Measurements from ENCODE around the gene AP1M2.
"Not testable (repeated sequence)": the region's sequence is repeated elsewhere in the genome, so short reads cannot be mapped to it uniquely, and the experiment has no call there.

Gene AP1M2

DNA sequence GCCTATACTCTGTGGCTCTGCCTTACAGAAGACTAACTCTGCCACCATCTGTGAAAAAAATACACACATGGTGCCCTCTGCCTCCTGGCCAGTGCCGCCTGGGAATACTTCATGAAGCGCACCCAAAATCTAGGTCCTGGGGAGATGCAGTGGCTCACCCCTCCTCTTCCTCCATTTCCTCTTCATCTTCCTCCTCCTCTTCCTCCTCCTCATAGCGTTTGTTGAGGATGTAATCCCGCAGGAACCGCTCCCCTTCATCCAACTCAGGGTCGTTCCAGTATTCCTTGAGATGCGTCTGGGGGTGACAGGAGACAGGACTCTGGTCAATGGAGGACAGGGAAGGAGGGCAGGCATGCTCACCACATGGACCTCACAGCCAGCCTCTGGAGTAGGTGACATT, 27.0 kb downstream of the AP1M2 start:
- DNase-seq = no peak

DNA sequence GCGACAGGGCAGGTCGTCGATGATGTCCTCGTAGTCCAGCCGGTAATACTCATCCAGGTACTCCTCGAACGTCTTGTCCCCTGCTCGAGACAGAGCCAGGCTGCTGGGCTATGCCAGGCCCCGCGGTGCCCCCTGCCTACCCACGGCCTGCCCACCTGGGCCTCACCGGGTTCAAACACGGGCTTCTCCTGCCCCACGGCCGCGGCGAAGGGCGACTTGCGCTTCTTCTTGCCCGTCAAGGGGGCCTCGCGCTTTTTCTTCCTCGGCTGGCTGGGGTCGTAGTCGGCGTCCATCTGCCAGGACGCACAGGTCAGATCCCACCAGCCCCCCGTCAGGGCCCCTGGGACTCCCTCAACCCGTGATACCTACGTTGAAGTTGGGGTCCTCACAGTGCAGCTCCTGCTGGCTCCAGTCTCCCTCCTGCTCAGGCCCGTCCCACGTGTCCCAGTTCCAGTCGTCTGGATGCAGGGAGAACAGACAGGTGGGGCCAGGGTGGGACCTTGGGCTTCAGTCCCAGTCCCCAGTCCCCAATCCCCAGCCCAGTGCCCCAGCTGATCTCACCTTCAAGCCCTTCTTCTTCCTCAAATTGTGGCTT, 29.4 kb downstream of the AP1M2 start:
- no peak for DNase-seq

DNA sequence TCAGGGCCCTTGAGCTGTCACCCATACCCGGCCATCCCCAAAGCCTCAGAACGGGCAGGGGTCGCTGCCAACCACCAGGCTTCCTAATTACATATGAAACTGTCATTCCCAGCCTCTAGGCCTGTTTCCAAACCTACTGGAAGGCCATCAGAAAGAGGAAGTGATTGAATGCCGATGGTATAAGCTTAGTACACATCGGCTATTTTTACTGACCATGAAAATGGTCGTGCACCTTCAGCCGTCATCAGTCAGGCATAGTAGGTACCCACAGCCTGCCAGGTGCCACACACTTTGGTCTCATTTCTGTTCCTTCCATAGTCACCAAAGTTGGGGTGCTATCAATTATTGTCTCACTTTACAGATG, 31.5 kb downstream of the AP1M2 start:
- no peak for DNase-seq

DNA sequence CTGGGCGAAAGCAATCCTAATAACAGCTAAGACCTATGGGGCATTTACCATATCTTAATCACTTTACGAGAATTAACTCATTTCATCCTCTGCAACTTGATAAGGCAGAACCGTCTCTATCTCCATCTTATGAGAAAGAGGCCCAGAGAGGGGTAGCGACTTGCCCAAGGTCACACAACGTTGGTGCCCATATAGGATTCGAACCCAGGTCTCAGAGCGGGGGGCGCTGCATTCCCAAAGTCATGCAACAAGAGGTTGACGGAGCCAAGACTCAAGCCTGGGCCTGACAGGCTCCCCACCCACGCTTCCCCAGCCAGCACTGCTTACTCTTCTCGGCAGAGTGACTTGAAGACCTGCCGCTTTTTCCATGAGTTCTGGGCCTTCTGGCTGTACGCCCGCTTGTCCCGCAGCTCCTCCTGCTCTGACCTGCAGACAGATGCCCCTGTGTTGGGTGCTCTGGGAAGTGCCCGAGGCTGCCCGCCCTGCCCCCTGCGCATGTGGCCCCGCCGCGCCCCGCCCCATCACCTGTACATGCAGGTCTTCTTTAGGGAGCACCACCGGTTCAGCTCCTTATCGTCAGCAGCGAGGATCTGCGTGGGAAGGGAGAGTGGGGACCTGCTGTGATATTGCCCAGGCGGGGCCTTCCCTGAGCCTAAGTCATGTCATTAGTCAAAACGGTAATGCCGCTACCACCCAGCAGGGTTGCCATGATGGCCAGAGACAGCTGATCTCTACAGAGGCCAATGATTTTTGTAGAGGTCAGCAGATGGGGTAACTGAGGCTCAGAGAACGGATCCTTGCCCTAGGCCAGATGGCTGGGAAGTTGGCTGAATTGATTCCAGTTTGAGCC, 32.1 kb downstream of the AP1M2 start:
- no peak for DNase-seq

DNA sequence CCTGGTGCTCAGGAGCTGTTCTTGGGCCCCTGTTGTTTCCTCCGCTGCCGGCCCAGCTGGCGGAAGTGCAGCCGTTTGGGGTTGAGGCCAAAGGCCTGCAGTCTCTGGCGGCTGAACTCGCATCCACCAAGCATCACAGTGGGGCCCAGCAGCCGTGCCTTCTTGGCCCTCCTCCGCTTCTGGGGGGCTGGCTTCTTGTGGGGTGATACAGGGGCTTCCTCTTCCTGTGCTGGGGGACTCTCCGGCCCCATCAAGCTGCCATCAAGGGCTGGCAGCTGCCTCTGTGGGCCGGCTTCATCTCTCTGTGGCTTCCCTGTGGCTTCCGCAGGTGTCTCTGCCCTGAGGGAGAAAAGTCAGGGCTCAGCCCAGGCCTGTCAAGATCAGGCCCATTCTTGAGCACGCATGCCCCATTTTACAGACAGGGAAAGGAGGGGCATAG, 33.1 kb downstream of the AP1M2 start:
- no peak for DNase-seq

DNA sequence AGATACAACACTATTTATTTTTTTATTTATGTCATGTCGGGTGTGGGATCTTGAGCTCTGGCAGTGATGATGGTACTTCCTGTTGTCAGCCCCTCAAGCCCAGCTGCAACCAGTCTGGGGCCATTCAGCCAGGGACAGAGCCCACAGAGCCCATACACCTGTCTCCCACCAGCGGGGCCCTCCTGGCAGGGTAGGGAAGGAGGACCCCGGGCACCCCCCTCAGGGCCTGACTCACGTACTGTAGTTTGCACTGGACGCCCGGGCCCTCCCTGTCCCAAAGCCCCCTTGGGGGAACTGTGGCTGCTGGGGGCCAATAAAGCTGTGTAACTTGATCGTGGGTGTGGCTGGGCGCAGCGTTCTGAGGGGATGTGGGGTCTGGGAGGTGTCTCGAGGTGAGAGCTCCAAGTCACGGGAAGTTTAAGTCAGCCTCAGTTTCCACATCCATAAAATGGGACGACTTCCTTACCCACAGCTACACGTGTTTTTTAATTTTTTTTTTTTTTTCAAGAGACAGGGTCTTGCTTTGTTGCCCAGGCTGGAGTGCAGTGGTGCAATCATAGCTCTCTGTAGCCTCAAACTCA, 33.9 kb downstream of the AP1M2 start:
- DNase-seq = no peak

DNA sequence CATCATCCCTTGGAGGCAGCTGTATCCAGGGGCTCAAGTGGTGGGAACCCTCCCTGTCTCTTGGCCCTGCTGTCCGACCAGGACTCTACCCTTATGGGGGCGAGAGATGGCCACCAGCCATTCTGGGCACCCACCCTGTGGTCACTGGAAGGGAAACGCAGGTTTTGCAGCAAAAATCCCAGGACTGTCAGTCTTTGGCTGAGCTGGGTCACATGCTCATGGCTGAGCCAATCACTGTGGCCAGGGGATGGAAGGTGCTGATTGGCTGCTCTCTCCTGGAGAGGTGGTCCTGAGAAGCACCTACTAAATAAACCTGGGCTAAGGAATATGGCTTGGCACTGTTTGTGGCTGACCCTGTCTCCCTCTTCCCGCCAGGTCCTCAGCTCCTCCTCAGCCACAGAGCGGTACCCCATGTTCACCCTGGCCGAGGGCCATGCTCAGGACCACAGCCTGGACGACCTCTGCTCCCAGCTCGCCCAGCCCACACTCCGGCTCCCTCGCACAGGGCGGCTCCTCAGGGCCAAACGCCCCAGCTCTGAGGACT, 34.5 kb downstream of the AP1M2 start:
- DNase-seq = no peak

DNA sequence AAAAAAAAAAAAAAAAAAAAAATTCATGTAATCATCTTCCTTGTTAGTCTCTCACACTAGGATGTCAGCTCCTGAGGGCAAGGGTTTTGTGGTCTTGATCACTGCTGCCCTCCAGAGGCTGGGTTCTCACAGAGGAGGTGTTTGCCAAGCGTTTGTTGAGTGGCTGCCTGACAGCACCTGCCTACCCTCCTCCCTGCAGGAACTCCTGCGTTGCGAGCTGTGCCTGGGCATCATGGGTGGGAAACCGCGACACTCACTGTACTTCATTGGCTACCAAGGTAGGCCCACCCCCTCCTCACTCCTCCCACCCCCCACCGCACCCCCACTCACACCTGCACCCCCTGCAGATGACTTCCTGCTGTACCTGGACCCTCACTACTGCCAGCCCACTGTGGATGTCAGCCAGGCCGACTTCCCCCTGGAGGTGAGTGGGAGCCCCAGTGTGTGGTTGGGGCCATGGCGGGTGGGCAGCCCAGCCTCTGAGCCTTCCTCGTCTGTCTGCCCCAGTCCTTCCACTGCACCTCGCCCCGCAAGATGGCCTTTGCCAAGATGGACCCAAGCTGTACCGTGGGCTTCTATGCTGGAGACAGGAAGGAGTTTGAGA, 35.3 kb downstream of the AP1M2 start:
- peak; percentile 33 for DNase-seq

DNA sequence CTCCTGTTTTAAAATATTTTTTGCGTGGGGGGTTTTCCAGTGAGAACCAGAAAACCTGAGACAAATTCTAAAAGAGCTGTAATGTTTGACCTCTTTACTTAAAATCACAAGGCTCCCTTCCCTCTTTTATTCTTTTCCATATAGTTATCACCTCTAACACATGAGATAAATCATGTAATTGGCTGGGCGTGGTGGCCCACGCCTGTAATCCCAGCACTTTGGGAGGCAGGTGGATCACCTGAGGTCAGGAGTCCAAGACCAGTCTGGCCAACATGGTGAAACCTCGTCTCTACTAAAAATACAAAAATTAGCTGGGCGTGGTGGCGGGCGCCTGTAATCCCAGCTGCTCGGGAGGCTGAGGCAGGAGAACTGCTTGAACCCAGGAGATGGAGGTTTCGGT, 36.1 kb downstream of the AP1M2 start:
- DNase-seq = not testable (repeated sequence)

DNA sequence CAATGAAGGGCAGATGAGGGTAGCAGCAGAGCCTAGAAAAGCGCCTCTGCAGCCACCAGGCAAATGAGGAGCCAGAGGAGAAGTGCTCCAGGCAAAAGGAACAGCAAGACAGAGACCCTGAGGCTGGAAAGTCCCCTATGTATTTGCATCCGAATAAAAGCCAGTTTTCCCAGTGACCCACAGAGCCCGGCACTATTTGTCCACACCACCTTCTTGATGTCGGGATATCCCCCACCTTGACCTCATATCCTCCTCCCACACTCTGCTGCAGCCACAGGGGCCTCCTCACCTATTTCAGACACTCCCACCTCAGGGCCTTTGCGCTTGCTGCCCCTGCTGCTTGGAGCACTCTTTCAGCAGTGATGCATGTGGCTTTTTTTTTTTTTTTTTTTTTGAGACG, 36.8 kb downstream of the AP1M2 start:
- DNase-seq = no peak

DNA sequence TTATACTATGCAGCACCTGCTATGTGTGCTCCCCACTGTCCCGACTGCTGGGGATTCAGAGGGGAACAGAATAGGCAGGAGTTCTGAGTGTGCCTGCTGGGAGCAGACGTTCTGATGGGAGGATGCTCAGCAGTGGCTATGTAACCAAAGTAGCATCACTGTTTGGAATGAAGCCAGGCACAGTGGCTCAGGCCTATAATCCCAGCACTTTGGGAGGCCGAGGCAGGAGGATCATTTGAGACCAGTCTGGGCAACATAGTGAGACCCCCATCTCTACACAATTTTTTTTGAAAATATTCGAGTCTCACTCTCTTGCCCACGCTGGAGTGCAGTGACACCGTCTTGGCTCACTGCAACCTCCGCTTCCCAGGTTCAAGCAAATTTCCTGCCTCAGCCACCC, 37.4 kb downstream of the AP1M2 start:
- no peak for DNase-seq

DNA sequence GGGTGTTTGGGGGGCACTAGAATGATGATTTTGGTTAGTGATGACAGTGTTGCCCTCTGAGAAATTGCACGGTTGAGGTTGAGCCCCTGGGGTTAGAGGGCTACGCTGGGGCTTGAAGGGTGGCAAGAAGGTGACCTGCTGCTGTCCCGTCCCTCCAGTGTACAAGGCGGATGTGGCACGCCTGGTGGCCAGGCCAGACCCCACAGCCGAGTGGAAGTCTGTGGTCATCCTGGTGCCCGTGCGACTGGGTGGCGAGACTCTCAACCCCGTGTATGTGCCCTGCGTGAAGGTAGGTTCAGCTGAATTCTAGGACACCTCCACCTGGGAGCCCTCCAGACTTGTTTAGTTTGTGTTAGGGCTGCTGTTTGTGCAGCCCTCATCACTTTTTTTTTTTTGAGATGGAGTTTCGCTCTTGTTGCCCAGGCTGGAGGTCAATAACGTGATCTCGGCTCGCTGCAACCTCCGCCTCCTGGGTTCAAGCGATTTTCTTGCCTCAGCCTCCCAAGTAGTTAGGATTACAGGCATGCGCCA, 38.3 kb downstream of the AP1M2 start:
- DNase-seq = no peak

DNA sequence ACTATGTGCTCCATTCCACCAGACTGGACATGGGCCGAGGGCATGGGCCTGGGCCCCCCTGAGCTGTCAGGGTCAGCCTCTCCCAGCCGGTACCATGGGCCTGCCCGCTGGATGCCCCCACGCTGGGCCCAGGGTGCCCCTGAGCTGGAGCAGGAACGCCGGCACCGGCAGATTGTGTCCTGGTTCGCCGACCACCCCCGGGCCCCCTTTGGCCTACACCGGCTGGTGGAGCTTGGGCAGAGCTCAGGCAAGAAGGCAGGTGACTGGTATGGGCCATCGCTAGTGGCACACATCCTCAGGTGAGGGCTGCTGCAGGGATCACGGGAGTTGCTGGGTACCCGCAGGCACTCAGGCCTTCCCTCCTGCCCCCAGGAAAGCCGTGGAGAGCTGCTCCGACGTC, 40.3 kb downstream of the AP1M2 start:
- no peak for DNase-seq

DNA sequence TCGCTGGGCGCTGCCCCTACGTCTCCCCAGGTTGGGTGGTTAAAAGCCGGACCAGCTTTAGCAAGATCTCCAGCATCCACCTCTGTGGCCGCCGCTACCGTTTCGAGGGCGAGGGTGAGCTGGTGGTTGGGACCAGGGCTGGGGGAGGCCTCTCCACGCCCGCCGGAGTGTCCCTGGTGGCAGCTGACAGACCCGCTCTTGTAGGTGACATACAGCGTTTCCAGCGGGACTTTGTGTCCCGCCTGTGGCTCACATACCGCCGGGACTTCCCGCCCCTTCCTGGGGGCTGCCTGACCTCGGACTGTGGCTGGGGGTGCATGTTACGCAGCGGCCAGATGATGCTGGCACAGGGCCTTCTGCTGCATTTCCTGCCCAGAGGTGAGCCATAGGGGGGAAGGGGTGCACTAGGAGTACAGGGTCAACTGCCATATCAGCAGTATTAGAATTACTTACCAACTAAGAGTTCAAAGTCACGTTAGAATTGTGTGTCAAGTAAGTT, 42.3 kb downstream of the AP1M2 start:
- no peak for DNase-seq

DNA sequence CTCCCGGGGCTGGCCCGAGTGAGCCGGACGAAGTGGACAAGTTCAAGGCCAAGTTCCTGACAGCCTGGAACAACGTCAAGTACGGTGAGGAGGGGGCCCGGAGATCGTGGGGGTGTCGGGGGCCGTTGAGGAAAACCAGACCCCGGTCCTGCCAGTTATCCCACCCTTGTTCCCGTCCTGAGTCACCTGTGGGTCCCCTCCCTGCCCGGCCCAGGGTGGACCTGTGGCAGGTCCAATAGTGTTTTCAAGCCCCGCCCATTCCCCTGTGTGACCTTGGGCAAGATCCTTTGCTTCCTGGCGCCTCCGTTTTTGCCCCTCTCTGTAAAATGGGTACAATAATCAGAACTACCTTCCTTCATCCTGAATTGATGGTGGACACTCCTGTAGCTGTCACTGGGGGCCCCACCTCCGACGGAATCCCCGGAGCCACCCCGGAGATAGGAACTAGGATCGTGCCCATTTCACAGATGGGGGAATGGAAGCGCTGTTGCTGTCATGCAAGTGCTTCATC, 42.8 kb downstream of the AP1M2 start:
- DNase-seq = no peak

DNA sequence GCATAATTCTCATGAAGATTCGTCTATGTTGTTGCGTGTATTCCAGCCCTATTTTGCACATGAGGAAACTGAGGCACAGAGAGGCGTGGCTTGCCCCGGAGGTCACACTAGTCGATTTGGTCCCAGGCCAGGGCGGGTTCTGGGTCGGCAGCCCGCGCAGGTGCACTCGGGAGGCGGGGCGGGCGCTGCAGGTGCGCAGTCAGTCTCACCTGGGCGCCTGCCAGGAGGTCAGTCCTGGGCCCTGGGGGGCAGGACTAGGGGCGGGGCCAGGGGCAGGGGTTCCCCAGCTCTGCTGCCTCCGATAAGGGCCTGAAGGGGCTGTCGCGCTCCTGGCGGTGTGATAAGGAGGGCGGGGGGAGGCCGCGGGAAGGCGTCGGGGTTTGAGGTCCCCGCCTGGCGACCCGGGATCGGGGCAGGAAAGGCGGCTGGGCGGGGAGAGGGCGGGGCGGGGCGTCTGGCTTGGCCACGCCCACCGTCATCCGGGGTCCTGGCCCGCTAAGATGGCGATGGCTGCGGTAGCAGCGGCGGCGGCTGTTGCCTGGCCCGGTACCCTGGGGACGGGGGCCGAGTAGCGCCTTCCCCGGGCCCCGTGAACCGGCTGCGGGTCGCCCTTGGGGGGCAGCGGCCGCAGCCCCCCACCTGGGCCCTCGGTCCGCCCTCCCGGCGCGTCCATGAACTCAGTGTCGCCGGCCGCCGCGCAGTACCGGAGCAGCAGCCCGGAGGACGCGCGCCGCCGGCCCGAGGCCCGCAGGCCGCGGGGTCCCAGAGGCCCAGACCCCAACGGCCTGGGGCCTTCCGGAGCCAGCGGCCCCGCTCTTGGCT, 43.5 kb downstream of the AP1M2 start, which contains the start of gene ATG4D:
TSS of gene ATG4D (plus strand) at position 485 of the 822 bp plus-strand sequence. CDS start at position 672, 187 bp downstream.
- DNase-seq = peak; percentile 49

DNA sequence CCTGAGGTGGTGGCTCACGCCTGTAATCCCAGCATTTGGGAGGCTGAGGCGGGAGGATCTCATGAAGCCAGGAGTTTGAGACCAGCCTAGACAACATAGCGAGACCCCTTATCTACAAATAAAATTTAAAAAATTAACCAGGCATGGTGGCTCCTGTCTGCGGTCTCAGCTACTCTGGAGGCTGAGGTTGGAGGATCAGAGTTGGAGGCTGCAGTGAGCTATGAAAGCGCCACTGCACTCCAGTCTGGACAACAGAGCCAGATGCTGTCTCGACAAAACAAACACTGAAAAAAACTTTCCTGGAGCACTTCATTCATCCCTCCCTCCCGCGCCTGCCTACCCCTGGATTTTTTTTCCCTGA, 44.1 kb downstream of the AP1M2 start:
- DNase-seq = no peak

DNA sequence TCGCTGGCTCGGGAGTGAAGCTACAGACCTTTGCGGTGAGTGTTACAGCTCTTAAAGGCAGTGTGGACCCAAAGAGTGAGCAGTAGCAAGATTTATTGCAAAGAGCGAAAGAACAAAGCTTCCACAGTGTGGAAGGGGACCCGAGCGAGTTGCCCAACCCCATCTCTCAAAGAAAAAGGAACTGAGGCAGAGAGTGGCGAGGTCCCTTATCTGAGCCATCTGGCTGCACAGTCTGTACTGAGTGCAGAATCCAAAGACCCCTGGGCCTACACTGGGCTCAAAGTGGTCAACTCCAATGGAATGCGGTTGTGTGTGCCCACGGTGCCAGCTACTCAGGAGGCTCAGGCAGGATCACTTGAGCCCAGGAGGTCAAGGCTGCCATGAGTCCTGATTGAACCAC, 48.1 kb downstream of the AP1M2 start:
- not testable (repeated sequence) for DNase-seq

DNA sequence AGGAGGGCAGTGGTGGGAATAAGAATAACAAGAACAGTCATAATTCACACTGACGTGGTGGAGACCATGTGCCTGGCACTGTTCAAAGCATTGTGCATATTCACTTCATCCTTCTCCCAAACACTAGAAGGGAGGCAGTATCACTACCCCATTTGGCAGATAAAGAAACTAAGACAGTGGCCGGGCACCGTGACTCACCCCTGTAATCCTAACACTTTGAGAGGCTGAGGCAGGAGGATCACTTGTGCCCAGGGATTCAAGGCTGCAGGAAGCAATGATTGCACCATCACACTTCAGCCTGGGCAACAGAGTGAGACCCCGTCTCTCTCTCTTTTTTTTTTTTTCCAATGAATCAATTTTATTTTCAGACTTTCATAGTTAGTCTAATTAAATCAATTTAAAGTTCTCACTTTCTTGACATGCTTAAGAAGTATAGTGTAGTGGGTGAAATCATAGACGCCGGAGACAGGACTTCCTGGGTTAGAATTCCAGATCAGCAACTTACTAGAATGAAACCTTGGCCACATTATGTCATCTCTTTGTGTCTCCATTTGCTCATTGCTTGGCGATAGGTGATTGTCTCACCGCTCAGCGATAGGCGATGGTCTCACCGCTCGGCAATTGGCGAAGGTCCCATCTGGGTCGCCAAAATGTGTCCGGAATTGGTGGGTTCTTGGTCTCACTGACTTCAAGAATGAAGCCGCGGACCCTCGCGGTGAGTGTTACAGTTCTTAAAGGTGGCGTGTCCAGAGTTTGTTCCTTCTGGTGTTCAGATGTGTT, 48.7 kb downstream of the AP1M2 start:
- DNase-seq = no peak

DNA sequence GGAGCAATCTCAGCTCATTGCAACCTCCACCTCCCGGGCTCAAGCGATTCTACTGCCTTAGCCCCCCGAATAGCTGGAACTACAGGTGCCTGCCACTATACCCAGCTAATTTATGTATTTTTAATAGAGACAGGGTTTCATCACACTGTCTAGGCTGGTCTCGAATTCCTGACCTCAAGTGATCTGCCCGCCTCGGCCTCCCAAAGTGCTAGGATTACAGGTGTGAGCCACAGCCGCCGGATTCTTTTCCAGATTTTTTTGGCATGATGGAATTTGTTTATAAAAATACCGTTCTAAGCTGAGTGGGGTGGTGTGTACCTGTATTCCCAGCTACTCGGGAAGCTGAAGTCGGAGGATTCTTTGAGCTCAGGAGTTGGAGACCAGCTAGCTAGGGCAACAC, 49.4 kb downstream of the AP1M2 start:
- DNase-seq = no peak

DNA sequence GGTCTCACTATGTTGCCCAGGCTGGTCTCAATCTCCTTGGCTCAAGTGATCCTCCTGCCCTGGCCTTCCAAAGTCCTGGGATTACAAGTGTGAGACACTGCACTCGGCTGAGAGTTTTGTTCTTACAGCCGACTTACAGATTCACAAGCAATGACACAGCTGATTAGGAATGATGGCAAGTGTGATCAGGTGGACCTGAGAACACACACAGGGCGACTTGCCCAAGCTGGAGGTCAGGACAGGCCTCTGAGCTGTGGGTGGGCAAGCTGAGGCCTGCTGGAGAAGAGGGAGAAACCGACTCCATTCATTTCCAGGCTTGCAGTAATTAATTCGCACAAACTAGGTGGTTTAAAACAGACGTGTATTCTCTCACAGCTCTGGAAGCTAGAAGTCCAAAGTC, 51.5 kb downstream of the AP1M2 start:
- DNase-seq = no peak
